Measurements from ENCODE around the gene VWC2. TPM values are rescaled to one million over a fixed set of nuclear protein-coding genes. Genes with fewer than 3 reads are reported as not detected.

VWC2 gene
- total and polyA plus RNA-seq, 9 donors, result 1.7 to 16.7 (median 6.1) TPM

DNA sequence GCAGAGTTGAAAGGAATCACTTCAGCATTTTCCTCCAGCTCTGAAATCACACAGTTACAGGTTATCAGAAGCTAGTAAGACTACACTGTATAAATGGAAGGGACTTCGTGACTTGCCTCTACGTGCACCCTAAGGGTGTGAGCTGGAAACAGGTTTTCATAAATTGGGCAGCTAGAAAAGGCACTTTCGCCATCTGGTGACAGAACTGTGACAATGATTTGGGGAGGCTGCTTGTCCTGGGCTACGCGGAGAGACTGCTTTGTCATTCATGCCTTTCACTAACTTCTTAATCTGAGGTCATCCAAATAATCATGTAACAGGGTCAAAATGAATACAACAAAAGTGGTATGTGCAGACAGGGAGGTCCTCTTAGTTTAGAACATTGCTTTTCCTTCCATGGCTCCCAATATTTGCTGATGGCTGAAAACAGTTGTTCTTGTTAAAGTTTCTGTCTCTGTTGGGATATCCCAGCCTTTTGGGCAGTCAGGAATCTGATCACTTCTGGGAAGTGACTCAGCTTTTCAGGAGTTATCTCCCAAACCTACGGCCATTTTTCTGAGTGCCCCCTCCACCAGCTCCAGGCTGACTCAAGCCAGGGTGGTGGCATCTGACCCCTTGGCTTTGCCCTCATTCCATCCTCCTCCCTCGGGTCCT, 17.8 kb downstream of the VWC2 start:
- TF ChIP-seq EP300 (IDR thresholded peaks at IDR 0.05) (no peak), POLR2A (IDR thresholded peaks at IDR 0.05) (no peak)
- TF ChIP-seq, protein P1, sequence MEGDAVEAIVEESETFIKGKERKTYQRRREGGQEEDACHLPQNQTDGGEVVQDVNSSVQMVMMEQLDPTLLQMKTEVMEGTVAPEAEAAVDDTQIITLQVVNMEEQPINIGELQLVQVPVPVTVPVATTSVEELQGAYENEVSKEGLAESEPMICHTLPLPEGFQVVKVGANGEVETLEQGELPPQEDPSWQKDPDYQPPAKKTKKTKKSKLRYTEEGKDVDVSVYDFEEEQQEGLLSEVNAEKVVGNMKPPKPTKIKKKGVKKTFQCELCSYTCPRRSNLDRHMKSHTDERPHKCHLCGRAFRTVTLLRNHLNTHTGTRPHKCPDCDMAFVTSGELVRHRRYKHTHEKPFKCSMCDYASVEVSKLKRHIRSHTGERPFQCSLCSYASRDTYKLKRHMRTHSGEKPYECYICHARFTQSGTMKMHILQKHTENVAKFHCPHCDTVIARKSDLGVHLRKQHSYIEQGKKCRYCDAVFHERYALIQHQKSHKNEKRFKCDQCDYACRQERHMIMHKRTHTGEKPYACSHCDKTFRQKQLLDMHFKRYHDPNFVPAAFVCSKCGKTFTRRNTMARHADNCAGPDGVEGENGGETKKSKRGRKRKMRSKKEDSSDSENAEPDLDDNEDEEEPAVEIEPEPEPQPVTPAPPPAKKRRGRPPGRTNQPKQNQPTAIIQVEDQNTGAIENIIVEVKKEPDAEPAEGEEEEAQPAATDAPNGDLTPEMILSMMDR (IDR thresholded peaks at IDR 0.05), result no peak
- Histone ChIP-seq H3K4me1 (ENCODE audit: insufficient read depth) (no peaks in the 10 kb centered on the region), H3K9me3 (no peaks in the 10 kb centered on the region), H3K27ac (no peak overlapping the region), H3K4me3 (no peak overlapping the region), H3K27me3 (no peaks in the 10 kb centered on the region), H3K36me3 (no peaks in the 10 kb centered on the region)
- no peak for DNase-seq
- intact Hi-C loops (cut with DNase I), result no loop called here
- WGBS, 3 donors, result 46 to 59% (median 57%) methylated on average over 7 of the region's 7 CpGs

DNA sequence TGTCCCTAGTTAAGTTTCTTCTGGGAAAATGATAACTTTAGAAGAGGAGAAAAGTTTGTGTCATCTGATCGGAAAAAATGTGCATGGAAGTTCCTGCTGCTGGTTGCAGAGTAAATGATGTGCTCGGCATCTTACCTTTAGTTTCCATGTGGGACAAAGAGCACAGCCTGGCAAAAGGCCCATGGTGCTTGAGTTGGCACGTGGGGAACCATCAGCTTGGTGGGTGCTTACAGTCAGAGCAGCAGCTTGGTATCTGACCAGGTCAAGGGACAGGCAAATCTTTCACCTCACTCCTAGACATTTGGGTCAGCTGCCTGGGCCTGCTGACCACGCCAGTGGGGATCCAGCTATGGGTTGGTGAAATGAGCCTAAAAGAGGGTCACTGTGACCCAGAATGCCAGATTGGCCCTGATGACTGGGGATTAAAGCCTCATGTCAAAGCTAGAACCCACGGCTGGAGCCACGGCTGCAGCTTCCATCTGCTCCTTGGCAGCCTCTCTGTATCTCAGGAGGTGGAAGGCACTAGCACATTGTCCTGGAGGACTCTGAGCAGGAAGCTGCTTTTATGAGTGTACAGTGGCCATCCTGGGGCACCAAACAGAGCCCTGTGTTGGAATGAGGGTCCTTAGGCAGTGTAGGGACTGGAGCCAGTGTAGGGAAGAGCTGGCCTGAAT, 24.7 kb downstream of the VWC2 start:
- H3K36me3 ChIP-seq, result no peaks in the 10 kb centered on the region
- intact Hi-C loops (cut with DNase I), result no loop called here
- H3K9me3 ChIP-seq, result no peaks in the 10 kb centered on the region
- no peak overlapping the region for H3K4me3 ChIP-seq
- no peaks in the 10 kb centered on the region for H3K4me1 ChIP-seq (ENCODE audit: insufficient read depth)
- no peak for DNase-seq
- H3K27ac ChIP-seq, result no peak overlapping the region
- TF ChIP-seq, protein P1 (IDR thresholded peaks at IDR 0.05), result no peak
- TF ChIP-seq EP300 (IDR thresholded peaks at IDR 0.05), result no peak
- no peak for TF ChIP-seq POLR2A (IDR thresholded peaks at IDR 0.05)
- 67 to 90% (median 70%) methylated on average over 6 of the region's 6 CpGs for WGBS, 3 donors
- no peaks in the 10 kb centered on the region for H3K27me3 ChIP-seq

GRCh38 chr7:49800031-49800430, 26.6 kb downstream of the VWC2 start:
- H3K9me3 ChIP-seq, result no peaks in the 10 kb centered on the region
- WGBS, 3 donors, result 82 to 84% (median 83%) methylated on average over 5 of the region's 5 CpGs
- TF ChIP-seq EP300 (IDR thresholded peaks at IDR 0.05) (no peak), POLR2A (IDR thresholded peaks at IDR 0.05) (no peak)
- TF ChIP-seq, protein P1 (IDR thresholded peaks at IDR 0.05), result no peak
- H3K36me3 ChIP-seq, result no peaks in the 10 kb centered on the region
- H3K27me3 ChIP-seq, result no peaks in the 10 kb centered on the region
- H3K4me3 ChIP-seq, result no peak overlapping the region
- H3K4me1 ChIP-seq (ENCODE audit: insufficient read depth), result no peaks in the 10 kb centered on the region
- intact Hi-C loops (cut with DNase I), result no loop called here
- DNase-seq, result no peak
- no peak overlapping the region for H3K27ac ChIP-seq

DNA sequence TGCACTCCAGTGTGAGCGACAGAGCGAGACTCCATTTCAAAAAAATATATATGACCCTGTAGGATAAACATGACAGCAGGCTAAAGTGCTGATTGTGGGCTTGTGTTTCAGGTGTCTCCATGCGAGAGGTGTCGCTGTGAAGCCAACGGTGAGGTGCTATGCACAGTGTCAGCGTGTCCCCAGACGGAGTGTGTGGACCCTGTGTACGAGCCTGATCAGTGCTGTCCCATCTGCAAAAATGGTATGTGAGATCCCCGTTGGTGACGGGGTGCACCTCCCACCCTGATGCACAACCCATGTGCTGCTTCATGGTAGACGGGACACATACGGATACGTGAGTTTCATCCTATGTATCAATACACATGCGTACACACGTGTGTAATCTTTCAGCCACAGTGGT, 29.2 kb downstream of the VWC2 start:
- H3K27me3 ChIP-seq, result no peaks in the 10 kb centered on the region
- WGBS, 3 donors, result 94 to 96% (median 96%) methylated on average over 15 of the region's 15 CpGs

More for the DNA sequence above, 29.2 kb downstream of the VWC2 start:
- H3K9me3 ChIP-seq, result no peaks in the 10 kb centered on the region
- no peak for DNase-seq
- no peak overlapping the region for H3K4me3 ChIP-seq
- intact Hi-C loops (cut with DNase I), result no loop called here
- no peaks in the 10 kb centered on the region for H3K36me3 ChIP-seq
- H3K27ac ChIP-seq, result no peak overlapping the region
- peaks cover 2% of the 10 kb centered on the region for H3K4me1 ChIP-seq (ENCODE audit: insufficient read depth)
- TF ChIP-seq, protein P1 (IDR thresholded peaks at IDR 0.05), result no peak
- TF ChIP-seq POLR2A (IDR thresholded peaks at IDR 0.05) (no peak), EP300 (IDR thresholded peaks at IDR 0.05) (no peak)

All from ovary (tissue), 9 donors.